Measurements from ENCODE around the gene CHCHD6. TPM values are rescaled to one million over a fixed set of nuclear protein-coding genes. Genes with fewer than 3 reads are reported as not detected.

Gene CHCHD6
- total RNA-seq, 1 experiment from 2014 or later: 45.9 TPM

- H3K4me3 Mint-ChIP-seq (ENCODE audit: low read depth, unreplicated experiment): no peak overlapping the region
- H3K4me1 Mint-ChIP-seq (ENCODE audit: low read depth, unreplicated experiment): no peaks in the 10 kb centered on the region
- H3K36me3 Mint-ChIP-seq (ENCODE audit: insufficient read depth, unreplicated experiment): no peaks in the 10 kb centered on the region
- peaks cover 90% of the 10 kb centered on the region for H3K27me3 Mint-ChIP-seq (ENCODE audit: unreplicated experiment)
- H3K9me3 Mint-ChIP-seq (ENCODE audit: low read depth, unreplicated experiment): no peaks in the 10 kb centered on the region
- CTCF ChIA-PET: interaction anchor here (1.2 kb wide), 1 partner anchor 12 kb away, joined by 3 read pairs; the partner anchor contains the start of gene CHCHD6
- H3K27ac Mint-ChIP-seq (ENCODE audit: unreplicated experiment): no peak overlapping the region
- TF ChIP-seq, protein P1, sequence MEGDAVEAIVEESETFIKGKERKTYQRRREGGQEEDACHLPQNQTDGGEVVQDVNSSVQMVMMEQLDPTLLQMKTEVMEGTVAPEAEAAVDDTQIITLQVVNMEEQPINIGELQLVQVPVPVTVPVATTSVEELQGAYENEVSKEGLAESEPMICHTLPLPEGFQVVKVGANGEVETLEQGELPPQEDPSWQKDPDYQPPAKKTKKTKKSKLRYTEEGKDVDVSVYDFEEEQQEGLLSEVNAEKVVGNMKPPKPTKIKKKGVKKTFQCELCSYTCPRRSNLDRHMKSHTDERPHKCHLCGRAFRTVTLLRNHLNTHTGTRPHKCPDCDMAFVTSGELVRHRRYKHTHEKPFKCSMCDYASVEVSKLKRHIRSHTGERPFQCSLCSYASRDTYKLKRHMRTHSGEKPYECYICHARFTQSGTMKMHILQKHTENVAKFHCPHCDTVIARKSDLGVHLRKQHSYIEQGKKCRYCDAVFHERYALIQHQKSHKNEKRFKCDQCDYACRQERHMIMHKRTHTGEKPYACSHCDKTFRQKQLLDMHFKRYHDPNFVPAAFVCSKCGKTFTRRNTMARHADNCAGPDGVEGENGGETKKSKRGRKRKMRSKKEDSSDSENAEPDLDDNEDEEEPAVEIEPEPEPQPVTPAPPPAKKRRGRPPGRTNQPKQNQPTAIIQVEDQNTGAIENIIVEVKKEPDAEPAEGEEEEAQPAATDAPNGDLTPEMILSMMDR (IDR thresholded peaks at IDR 0.05; ENCODE audit: unreplicated experiment): no peak
- intact Hi-C loops (cut with micrococcal nuclease; ENCODE audit: unreplicated experiment): no loop called here
- no TSS peak for BruUV-seq (replicated peaks)
- no peak for DNase-seq
These were observed 11.2 kb upstream of the CHCHD6 start for GRCh38 chr3:126692858-126693257.

- H3K9me3 Mint-ChIP-seq (ENCODE audit: low read depth, unreplicated experiment): no peaks in the 10 kb centered on the region
- H3K27ac Mint-ChIP-seq (ENCODE audit: unreplicated experiment): no peak overlapping the region
- TF ChIP-seq, protein P1 (IDR thresholded peaks at IDR 0.05; ENCODE audit: unreplicated experiment): no peak
- H3K36me3 Mint-ChIP-seq (ENCODE audit: insufficient read depth, unreplicated experiment): no peaks in the 10 kb centered on the region
- BruUV-seq (replicated peaks): no TSS peak
- intact Hi-C loops (cut with micrococcal nuclease; ENCODE audit: unreplicated experiment): no loop called here
- no peak overlapping the region for H3K4me3 Mint-ChIP-seq (ENCODE audit: low read depth, unreplicated experiment)
- H3K27me3 Mint-ChIP-seq (ENCODE audit: unreplicated experiment): peaks cover 90% of the 10 kb centered on the region
- no peak for DNase-seq
- H3K4me1 Mint-ChIP-seq (ENCODE audit: low read depth, unreplicated experiment): no peaks in the 10 kb centered on the region
- CTCF ChIA-PET: interaction anchor here (0.6 to 1.2 kb wide), 3 partner anchors 11 to 560 kb away, joined by 3 read pairs; partner anchors contain the start of gene CHCHD6
These were observed 10.1 kb upstream of the CHCHD6 start for GRCh38 chr3:126693921-126694320.

DNA sequence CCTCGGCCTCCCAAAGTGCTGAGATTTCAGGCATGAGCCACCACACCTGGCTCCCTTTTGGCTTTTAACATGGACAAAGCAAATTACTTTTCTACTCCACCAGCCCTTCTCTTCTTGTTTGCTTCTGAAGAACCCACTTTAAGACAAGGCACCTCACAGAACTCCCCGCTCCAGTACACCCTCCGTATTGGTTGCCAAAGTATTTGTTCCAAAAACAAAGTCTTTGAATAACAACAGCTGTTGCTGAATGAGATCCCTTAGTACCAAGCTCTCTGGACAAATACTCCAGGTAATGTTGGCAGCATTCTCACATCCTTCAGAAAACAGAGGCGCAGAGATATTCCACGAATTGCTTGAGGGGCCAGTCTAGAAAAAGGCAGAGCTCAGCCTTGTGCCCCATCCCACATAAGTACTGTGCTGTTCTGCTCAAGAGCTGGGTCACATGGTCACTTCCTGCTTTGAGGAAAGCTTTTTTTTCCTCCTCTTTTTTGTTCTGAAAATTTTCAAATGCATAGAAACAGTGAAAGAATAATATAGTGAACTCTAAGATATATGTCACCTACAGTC lies 7.3 kb upstream of the CHCHD6 start:
- peaks cover 3% of the 10 kb centered on the region for H3K9me3 Mint-ChIP-seq (ENCODE audit: low read depth, unreplicated experiment)
- intact Hi-C loops (cut with micrococcal nuclease; ENCODE audit: unreplicated experiment): no loop called here
- peaks cover 70% of the 10 kb centered on the region for H3K27me3 Mint-ChIP-seq (ENCODE audit: unreplicated experiment)
- TF ChIP-seq, protein P1 (IDR thresholded peaks at IDR 0.05; ENCODE audit: unreplicated experiment): no peak
- H3K27ac Mint-ChIP-seq (ENCODE audit: unreplicated experiment): no peak overlapping the region
- no peak for DNase-seq
- no peak overlapping the region for H3K4me3 Mint-ChIP-seq (ENCODE audit: low read depth, unreplicated experiment)
- no TSS peak for BruUV-seq (replicated peaks)
- no peaks in the 10 kb centered on the region for H3K4me1 Mint-ChIP-seq (ENCODE audit: low read depth, unreplicated experiment)
- no peaks in the 10 kb centered on the region for H3K36me3 Mint-ChIP-seq (ENCODE audit: insufficient read depth, unreplicated experiment)
- CTCF ChIA-PET: no interaction called here

- TF ChIP-seq, protein P1 (IDR thresholded peaks at IDR 0.05; ENCODE audit: unreplicated experiment): no peak
- Mint-ChIP-seq H3K36me3 (ENCODE audit: insufficient read depth, unreplicated experiment) (peaks cover 6% of the 10 kb centered on the region), H3K27ac (ENCODE audit: unreplicated experiment) (no peak overlapping the region), H3K9me3 (ENCODE audit: low read depth, unreplicated experiment) (peaks cover 3% of the 10 kb centered on the region), H3K4me3 (ENCODE audit: low read depth, unreplicated experiment) (no peak overlapping the region), H3K27me3 (ENCODE audit: unreplicated experiment) (peaks cover 48% of the 10 kb centered on the region), H3K4me1 (ENCODE audit: low read depth, unreplicated experiment) (peaks cover 10% of the 10 kb centered on the region)
- intact Hi-C loops (cut with micrococcal nuclease; ENCODE audit: unreplicated experiment): no loop called here
- BruUV-seq (replicated peaks): no TSS peak
- DNase-seq: no peak
- CTCF ChIA-PET: no interaction called here
These were observed 5.0 kb upstream of the CHCHD6 start for GRCh38 chr3:126699011-126699410.
